IMR-90 (cell line): ENCODE measurements around the gene ECE2.

Source experiments
- POLR2A ChIP-seq: IDR thresholded peaks from 2 replicates; pipeline ENCODE4 v1.6.1; 2012; ENCODE audit warnings: mild to moderate bottlenecking, low read depth, low read length
- TF ChIP-seq, protein P1 (sequence below): conservative IDR thresholded peaks from 2 replicates; pipeline ENCODE4 v1.5.1; 2012; ENCODE audit warnings: mild to moderate bottlenecking, low read depth, low read length, improper control_type of control experiment

DNA sequence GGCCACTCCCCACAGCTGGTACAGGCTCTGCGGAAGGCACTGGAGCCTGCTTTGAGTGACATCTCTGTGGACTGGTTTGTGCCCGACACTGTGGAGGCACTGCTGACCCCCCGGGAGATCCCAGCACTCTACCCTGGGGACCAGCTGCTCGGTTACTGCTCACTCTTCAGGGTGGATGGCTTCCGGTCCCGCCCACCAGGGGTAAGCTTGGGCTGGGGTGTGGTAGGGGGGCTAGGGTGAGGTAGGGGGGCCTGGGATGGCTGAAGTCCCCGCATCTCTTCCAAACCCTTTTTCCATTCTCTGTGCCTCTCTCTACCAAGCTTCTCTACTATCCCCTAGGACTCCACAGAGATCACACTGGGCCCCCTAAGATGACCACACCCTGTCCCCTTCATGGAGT lies 38.6 kb upstream of the ECE2 start:
- TF ChIP-seq, protein P1, sequence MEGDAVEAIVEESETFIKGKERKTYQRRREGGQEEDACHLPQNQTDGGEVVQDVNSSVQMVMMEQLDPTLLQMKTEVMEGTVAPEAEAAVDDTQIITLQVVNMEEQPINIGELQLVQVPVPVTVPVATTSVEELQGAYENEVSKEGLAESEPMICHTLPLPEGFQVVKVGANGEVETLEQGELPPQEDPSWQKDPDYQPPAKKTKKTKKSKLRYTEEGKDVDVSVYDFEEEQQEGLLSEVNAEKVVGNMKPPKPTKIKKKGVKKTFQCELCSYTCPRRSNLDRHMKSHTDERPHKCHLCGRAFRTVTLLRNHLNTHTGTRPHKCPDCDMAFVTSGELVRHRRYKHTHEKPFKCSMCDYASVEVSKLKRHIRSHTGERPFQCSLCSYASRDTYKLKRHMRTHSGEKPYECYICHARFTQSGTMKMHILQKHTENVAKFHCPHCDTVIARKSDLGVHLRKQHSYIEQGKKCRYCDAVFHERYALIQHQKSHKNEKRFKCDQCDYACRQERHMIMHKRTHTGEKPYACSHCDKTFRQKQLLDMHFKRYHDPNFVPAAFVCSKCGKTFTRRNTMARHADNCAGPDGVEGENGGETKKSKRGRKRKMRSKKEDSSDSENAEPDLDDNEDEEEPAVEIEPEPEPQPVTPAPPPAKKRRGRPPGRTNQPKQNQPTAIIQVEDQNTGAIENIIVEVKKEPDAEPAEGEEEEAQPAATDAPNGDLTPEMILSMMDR: no peak
- no peak for TF ChIP-seq POLR2A
